ENCODE measurements around the gene ARHGEF35.
"Not testable (repeated sequence)": the region's sequence is repeated elsewhere in the genome, so short reads cannot be mapped to it uniquely, and the experiment has no call there.

DNA sequence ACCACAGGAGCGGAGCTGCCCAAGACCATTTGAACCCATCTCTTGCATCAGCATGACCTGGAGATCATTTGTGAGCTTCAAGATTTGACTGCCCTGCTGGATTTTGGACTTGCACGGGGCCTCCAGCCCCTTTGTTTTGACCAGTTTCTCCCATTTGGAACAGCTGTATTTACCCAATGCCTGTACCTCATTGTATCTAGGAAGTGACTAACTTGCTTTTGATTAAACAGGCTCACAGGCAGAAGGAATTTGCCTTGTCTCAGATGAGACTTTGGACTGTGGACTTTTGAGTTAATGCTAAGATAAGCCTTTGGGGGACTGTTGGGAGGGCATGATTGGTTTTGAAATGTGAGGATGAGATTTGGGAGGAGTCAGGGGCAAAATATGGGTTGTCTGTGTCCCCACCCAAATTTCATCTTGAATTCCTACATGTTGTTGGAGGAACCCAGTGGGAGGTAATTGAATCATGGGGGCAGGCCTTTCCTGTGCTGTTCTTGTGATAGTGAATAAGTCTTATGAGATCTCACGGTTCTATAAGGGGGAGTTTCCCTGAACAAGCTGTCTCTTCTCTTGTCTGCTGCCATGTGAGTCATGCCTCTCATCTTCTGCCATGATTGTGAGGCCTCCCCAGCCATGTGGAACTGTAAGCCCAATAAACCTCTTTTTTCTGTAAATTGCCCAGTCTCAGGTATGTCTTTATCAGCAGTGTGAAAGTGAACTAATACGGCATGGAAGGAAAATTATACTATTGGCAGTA lies 23.9 kb downstream of the ARHGEF35 start:
- TF ChIP-seq POLR2AphosphoS5, POLR2A, TAF1, POU2F2 (IDR thresholded peaks at IDR 0.05; ENCODE audit: low read depth, low read length): not testable (repeated sequence)

Measured in GM12891 (cell line).